OCI-LY7 (cell line): ENCODE results near the gene OCSTAMP. TPM values are rescaled to one million over a fixed set of nuclear protein-coding genes. Genes with fewer than 3 reads are reported as not detected.

ENCODE experiments used
- BruUV-seq: library from RNA; stranded (reverse); fragments of 400-500 nt; replicated peaks from 2 replicates; lab custom pipeline; 2021; lab: Mats Ljungman, UMichigan
- CTCF ChIA-PET: fragments of 300-600 bp; sonication (Branson Sonifier 250); formaldehyde crosslinking; loops from one replicate; lab custom pipeline; 2022; ENCODE audit warnings: antibody characterized with exemption; ENCODE audit not compliant: unreplicated experiment; lab: Charles Lee
- POLR2A ChIA-PET: fragments of 300-600 bp; sonication (Branson Sonifier 250); formaldehyde crosslinking; loops from one replicate; lab custom pipeline; 2022; ENCODE audit warnings: antibody characterized with exemption; lab: Charles Lee
- DNase-seq: peaks from one replicate; pipeline ENCODE4 v3.0.0-alpha.2; 2015; ENCODE audit warnings: low spot score
- H2AFZ ChIP-seq: fragments of 200-600 bp; sonication (generic), shearing (Covaris generic); 2 replicates; pipeline ENCODE4 v1.6.1; 2014; ENCODE audit warnings: mild to moderate bottlenecking, antibody characterized with exemption, low read length, moderate library complexity
- H3K27ac ChIP-seq: fragments of 200-600 bp; sonication (generic); 2 replicates; pipeline ENCODE4 v1.5.1; 2014; ENCODE audit warnings: mixed run types, low read depth, mild to moderate bottlenecking, moderate library complexity, low read length, inconsistent platforms; ENCODE audit not compliant: poor library complexity, severe bottlenecking
- H3K36me3 ChIP-seq: fragments of 200-600 bp; sonication (generic); 2 replicates; pipeline ENCODE4 v1.6.1; 2014; ENCODE audit warnings: mild to moderate bottlenecking, antibody characterized with exemption, low read length, moderate library complexity, mixed read lengths; ENCODE audit not compliant: insufficient read depth
- H3K4me1 ChIP-seq: fragments of 200-600 bp; sonication (generic); 2 replicates; pipeline ENCODE4 v1.5.1; 2014; ENCODE audit warnings: mild to moderate bottlenecking, low read length; ENCODE audit not compliant: insufficient read depth, poor library complexity, severe bottlenecking
- H3K4me2 ChIP-seq: fragments of 200-600 bp; sonication (generic); 2 replicates; pipeline ENCODE4 v1.6.1; 2014; ENCODE audit warnings: mild to moderate bottlenecking, low read length
- H3K4me3 ChIP-seq: fragments of 200-600 bp; sonication (generic); 2 replicates; pipeline ENCODE4 v1.5.1; 2014; ENCODE audit warnings: mild to moderate bottlenecking, low read depth, low read length; ENCODE audit not compliant: poor library complexity, severe bottlenecking
- H3K79me2 ChIP-seq: fragments of 200-600 bp; sonication (generic); 2 replicates; pipeline ENCODE4 v1.6.1; 2016; ENCODE audit warnings: low read depth, mild to moderate bottlenecking, low read length, moderate library complexity, mixed read lengths; ENCODE audit not compliant: insufficient read depth
- H3K9me2 ChIP-seq: fragments of 200-600 bp; sonication (generic); 2 replicates; pipeline ENCODE4 v1.6.1; 2016; ENCODE audit warnings: mild to moderate bottlenecking, low read length, mixed read lengths; ENCODE audit not compliant: insufficient read depth
- H3K9me3 ChIP-seq: fragments of 200-600 bp; sonication (generic); 2 replicates; pipeline ENCODE4 v1.6.1; 2014; ENCODE audit warnings: mild to moderate bottlenecking, mixed run types, low read length, mixed read lengths
- H4K20me1 ChIP-seq: fragments of 200-600 bp; sonication (generic); 2 replicates; pipeline ENCODE4 v1.6.1; 2014; ENCODE audit warnings: mild to moderate bottlenecking, antibody characterized with exemption, low read length, moderate library complexity, mixed read lengths; ENCODE audit not compliant: insufficient read depth
- CTCF ChIP-seq: fragments of 200-600 bp; sonication (generic); conservative IDR thresholded peaks from 2 replicates; pipeline ENCODE4 v1.5.1; 2014; ENCODE audit warnings: mild to moderate bottlenecking, antibody characterized with exemption, low read length, moderate library complexity, mixed read lengths
- EZH2phosphoT487 ChIP-seq: fragments of 200-600 bp; sonication (generic); IDR thresholded peaks from 2 replicates; pipeline ENCODE4 v1.6.1; 2018; ENCODE audit warnings: low read depth, borderline replicate concordance, mild to moderate bottlenecking, mixed run types, antibody characterized with exemption, low read length, moderate library complexity, mixed read lengths
- intact Hi-C: fragments of 100-400 bp; cut with micrococcal nuclease; formaldehyde crosslinking; loops from one replicate; pipeline ENCODE4 v1.10.0; 2022; ENCODE audit not compliant: unreplicated experiment
- total RNA-seq, 2 experiments: library from RNA; depleted of rRNA in 1 of 2; stranded (reverse); fragments of >200 nt in 1 of 2; shearing (Covaris generic) in 1 of 2; gene quantifications; 2 replicates each; pipeline ENCODE4 v1.2.3, GENCODE V29; 2014 to 2022

Gene OCSTAMP
- total RNA-seq, 2 experiments from 2014 or later: not detected

GRCh38 chr20:46548688-46549087 is 1.8 kb downstream of the OCSTAMP start:
- H3K9me2 ChIP-seq: no peaks in the 10 kb centered on the region
- no peak overlapping the region for H3K27ac ChIP-seq
- CTCF ChIA-PET: no interaction called here
- no peak overlapping the region for H3K4me2 ChIP-seq
- H3K4me1 ChIP-seq: peaks cover 10% of the 10 kb centered on the region
- BruUV-seq: no TSS peak
- intact Hi-C loops: no loop called here
- POLR2A ChIA-PET: no interaction called here
- H3K79me2 ChIP-seq: no peaks in the 10 kb centered on the region
- H3K9me3 ChIP-seq: no peaks in the 10 kb centered on the region
- no peak for TF ChIP-seq EZH2phosphoT487
- no peaks in the 10 kb centered on the region for H4K20me1 ChIP-seq
- H3K4me3 ChIP-seq: no peak overlapping the region
- no peak for DNase-seq
- H3K36me3 ChIP-seq: no peaks in the 10 kb centered on the region
- no peak overlapping the region for H2AFZ ChIP-seq

GRCh38 chr20:46547995-46548394 is 2.5 kb downstream of the OCSTAMP start:
- H3K36me3 ChIP-seq: no peaks in the 10 kb centered on the region
- H3K4me3 ChIP-seq: no peak overlapping the region
- H3K4me2 ChIP-seq: no peak overlapping the region
- no TSS peak for BruUV-seq
- no peak for TF ChIP-seq CTCF
- no peaks in the 10 kb centered on the region for H3K79me2 ChIP-seq
- H2AFZ ChIP-seq: no peak overlapping the region
- CTCF ChIA-PET: no interaction called here
- H3K9me3 ChIP-seq: no peaks in the 10 kb centered on the region
- H4K20me1 ChIP-seq: no peaks in the 10 kb centered on the region
- H3K4me1 ChIP-seq: peaks cover 7% of the 10 kb centered on the region
- POLR2A ChIA-PET: no interaction called here
- no peaks in the 10 kb centered on the region for H3K9me2 ChIP-seq
- intact Hi-C loops: no loop called here
- no peak overlapping the region for H3K27ac ChIP-seq
- no peak for DNase-seq

GRCh38 chr20:46546936-46547335 is 3.5 kb downstream of the OCSTAMP start:
- Histone ChIP-seq H3K79me2 (no peaks in the 10 kb centered on the region), H3K4me3 (no peak overlapping the region), H3K9me2 (no peaks in the 10 kb centered on the region), H3K9me3 (no peaks in the 10 kb centered on the region), H3K4me1 (no peaks in the 10 kb centered on the region), H3K36me3 (no peaks in the 10 kb centered on the region), H3K27ac (no peak overlapping the region), H4K20me1 (no peaks in the 10 kb centered on the region), H2AFZ (no peak overlapping the region), H3K4me2 (no peak overlapping the region)
- BruUV-seq: no TSS peak
- POLR2A ChIA-PET: no interaction called here
- CTCF ChIA-PET: no interaction called here
- TF ChIP-seq CTCF: no peak
- no peak for TF ChIP-seq EZH2phosphoT487
- DNase-seq: no peak
- intact Hi-C loops: no loop called here
